Cardiac fibroblast (primary cell): ENCODE results near the gene CHCHD3.
"Not testable (repeated sequence)": the region's sequence is repeated elsewhere in the genome, so short reads cannot be mapped to it uniquely, and the experiment has no call there.

Experiments used
- DNase-seq, 2 donors: peaks; one replicate each; pipeline versions ENCODE4 v3.0.0 to v3.0.0-alpha.2; 2010; ENCODE audit warnings: low read depth in 2 of 2
- H3K4me3 ChIP-seq, 2 donors: replicated peaks in 1 of 2; 1 replicate in 1 of 2; 2 replicates in 1 of 2; pipeline ENCODE4 v1.5.1; 2011; ENCODE audit warnings: low read depth in 2 of 2, low read length in 2 of 2, mild to moderate bottlenecking in 2 of 2, moderate library complexity in 1 of 2
- TF ChIP-seq, protein P1 (sequence below): IDR thresholded peaks from one replicate; pipeline ENCODE4 v1.5.1; 2011; ENCODE audit warnings: low read depth, mild to moderate bottlenecking, low read length, inconsistent platforms

CHCHD3 gene

DNA sequence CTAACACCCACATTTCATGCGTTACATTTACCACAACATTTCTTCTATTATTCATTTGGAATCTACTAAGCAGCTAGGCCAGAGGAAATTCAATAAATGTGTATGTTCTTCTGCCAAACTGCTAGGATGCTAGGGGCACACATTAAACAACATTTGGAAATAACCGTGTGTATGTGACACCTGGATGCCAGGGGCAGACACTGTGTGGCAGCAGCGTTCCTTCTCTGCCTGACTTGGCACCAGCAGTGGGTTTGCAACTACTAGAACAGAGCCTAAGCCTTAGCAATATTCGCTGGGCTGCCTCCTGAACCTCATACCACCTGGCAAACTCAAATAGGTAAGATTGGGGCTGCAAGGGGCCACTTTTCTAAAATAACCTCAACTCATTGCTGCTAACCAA, 182.1 kb downstream of the CHCHD3 start:
- no peak overlapping the region for H3K4me3 ChIP-seq
- TF ChIP-seq, protein P1, sequence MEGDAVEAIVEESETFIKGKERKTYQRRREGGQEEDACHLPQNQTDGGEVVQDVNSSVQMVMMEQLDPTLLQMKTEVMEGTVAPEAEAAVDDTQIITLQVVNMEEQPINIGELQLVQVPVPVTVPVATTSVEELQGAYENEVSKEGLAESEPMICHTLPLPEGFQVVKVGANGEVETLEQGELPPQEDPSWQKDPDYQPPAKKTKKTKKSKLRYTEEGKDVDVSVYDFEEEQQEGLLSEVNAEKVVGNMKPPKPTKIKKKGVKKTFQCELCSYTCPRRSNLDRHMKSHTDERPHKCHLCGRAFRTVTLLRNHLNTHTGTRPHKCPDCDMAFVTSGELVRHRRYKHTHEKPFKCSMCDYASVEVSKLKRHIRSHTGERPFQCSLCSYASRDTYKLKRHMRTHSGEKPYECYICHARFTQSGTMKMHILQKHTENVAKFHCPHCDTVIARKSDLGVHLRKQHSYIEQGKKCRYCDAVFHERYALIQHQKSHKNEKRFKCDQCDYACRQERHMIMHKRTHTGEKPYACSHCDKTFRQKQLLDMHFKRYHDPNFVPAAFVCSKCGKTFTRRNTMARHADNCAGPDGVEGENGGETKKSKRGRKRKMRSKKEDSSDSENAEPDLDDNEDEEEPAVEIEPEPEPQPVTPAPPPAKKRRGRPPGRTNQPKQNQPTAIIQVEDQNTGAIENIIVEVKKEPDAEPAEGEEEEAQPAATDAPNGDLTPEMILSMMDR, result no peak
- peak in 1 of 2 donors; percentile 27 for DNase-seq

DNA sequence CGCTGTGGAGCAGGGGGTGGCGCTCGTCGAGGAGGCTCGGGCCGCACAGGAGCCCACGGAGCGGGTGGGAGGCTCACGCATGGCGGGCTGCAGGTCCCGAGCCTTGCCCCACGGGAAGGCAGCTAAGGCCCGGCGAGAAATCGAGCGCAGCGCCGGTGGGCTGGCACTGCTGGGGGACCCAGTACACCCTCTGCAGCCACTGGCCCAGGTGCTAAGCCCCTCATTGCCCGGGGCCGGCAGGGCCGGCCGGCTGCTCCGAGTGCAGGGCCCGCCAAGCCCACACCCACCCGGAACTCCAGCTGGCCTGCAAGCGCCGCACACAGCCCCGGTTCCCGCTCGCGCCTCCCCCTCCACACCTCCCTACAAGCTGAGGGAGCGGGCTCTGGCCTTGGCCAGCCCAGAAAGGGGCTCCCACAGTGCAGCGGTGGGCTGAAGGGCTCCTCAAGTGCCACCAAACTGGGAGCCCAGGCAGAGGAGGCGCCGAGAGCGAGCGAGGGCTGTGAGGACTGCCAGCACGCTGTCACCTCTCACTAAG, 183.2 kb downstream of the CHCHD3 start:
- DNase-seq, H3K4me3 ChIP-seq: not testable (repeated sequence)

DNA sequence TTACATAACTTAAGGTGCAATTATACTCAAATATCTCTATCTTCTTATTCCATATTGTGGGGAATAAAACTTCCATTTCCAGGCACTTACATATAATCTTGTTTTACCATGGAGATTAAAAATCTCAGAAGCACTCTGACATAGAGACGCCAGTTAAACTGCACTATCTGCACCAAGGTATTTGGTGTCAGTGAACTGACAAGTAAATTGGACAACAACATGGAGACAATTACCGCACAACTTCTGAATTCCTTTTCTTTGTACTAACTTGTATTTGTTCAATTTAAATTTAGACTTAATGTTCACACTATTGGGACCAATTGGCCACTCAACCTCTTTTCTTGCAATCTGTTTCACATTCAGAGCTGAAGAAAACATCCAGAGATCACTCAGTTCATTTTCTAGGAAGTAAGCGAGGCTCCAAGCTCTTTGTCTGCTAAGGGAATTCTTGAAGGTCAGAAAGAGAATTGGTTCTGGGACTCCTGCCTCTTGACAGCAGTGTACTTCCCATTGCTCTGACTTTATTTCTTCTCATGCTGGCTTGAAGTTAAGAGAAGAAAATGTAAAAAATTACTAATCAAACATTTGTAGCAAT, 184.7 kb downstream of the CHCHD3 start:
- TF ChIP-seq, protein P1, result no peak
- no peak overlapping the region for H3K4me3 ChIP-seq
- DNase-seq, result no peak

DNA sequence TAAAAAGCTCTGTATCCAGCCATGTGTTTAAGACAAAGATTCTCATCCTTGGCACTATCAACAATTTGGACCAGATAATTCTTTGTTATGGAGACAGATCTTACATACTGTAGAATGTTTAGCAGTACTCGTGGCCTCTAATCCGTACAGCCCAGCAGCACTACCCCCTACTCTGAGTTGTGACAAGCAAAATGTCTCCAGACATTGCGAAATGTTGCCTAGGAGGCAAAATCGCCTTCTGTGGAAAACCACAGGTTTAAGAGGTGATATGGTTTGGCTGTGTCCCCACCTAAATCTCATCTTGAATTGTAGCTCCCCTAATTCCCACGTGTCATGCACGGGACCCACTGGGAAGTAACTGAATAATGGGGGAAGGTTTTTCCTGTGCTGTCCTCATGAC, 186.7 kb downstream of the CHCHD3 start:
- H3K4me3 ChIP-seq, result no peak overlapping the region
- TF ChIP-seq, protein P1, result no peak
- DNase-seq, result no peak

DNA sequence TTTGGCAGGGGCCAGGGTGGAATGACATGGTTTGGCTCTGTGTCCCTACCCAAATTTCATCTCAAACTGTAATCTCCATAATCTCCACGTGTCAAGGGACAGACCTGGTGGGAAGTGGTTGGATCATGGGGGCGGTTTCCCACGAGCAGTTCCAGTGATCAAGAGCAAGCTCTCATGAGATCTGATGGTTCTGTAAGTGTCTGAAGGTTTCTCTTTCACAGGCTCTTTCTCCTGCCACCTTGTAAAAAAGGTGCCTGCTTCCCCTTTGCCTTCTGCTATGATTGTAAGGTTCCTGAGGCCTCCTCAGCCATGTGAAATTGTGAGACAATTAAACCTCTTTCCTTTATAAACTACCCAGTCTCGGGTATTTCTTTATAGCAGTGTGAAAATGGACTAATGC, 188.3 kb downstream of the CHCHD3 start:
- no peak overlapping the region for H3K4me3 ChIP-seq
- TF ChIP-seq, protein P1, result no peak
- DNase-seq, result no peak

DNA sequence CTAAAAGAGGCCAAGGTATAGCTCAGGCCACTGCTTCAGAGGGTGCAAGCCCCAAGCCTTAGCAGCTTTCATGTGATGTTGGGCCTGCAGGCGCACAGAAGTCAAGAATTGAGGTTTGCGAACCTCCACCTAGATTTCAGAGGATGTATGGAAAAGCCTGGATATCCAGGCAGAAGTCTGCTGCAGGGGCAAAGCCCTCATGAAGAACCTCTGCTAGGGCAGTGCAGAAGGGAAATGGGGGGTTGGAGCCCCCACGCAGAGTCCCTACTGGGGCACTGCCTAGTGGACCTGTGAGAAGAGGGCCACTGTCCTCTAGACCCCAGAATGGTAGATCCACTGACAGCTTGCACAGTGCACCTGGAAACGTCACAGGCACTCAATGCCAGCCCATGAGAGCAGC, 189.1 kb downstream of the CHCHD3 start:
- H3K4me3 ChIP-seq, DNase-seq: not testable (repeated sequence)

DNA sequence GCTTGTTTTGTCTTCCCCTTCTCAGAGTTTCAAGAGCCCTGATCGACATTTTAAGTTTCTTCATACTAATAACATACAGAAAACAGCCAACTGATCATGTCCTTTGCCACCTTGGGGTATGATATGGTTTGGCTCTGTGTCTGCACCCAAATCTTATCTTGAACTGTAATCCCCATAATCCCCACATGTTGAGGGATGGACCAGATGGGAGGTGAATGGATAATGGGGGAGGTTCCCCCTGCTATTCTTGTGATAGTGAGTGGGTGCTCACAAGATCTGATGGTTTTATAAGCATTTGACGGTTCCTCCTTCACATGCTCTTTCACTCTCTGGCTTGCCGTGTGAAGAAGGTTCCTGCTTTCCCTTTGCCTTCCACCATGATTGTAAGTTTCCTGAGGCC, 190.3 kb downstream of the CHCHD3 start:
- no peak for DNase-seq
- H3K4me3 ChIP-seq, result no peak overlapping the region
- TF ChIP-seq, protein P1, result no peak
